Adrenal gland (tissue), 12 donors: ENCODE results near the gene RPL13. TPM values are rescaled to one million over a fixed set of nuclear protein-coding genes. Genes with fewer than 3 reads are reported as not detected.

Experiments used
- DNase-seq, 7 donors: peaks; one replicate each; pipeline ENCODE4 v3.0.0-alpha.2; 2019 to 2020
- H3K27ac ChIP-seq, 5 donors: fragments of 200-600 bp; sonication (generic) in 4 of 5; 1 replicate in 3 of 5; 2 replicates in 2 of 5; pipeline versions ENCODE4 v1.5.1 to v1.8.0; 2016 to 2020; ENCODE audit warnings: mild to moderate bottlenecking in 1 of 5
- H3K27me3 ChIP-seq: fragments of 200-600 bp; 2 replicates; pipeline ENCODE4 v1.8.0; 2021
- H3K36me3 ChIP-seq, 2 donors: fragments of 200-600 bp; replicated peaks in 1 of 2; 1 replicate in 1 of 2; 2 replicates in 1 of 2; pipeline versions ENCODE4 v1.5.1 to v1.8.0; 2018 to 2022
- H3K4me1 ChIP-seq, 2 donors: fragments of 200-600 bp; replicated peaks in 1 of 2; 1 replicate in 1 of 2; 2 replicates in 1 of 2; pipeline versions ENCODE4 v1.5.1 to v1.8.0; 2018 to 2021
- H3K4me3 ChIP-seq, 4 donors: fragments of 200-600 bp; sonication (generic) in 3 of 4; one replicate each; pipeline ENCODE4 v1.5.1; 2016 to 2018
- H3K9me3 ChIP-seq, 3 donors: fragments of 200-600 bp; sonication (generic) in 1 of 3; replicated peaks in 1 of 3; 1 replicate in 2 of 3; 2 replicates in 1 of 3; pipeline versions ENCODE4 v1.5.1 to v1.8.0; 2016 to 2021
- POLR2A ChIP-seq, 2 donors: fragments of 450-650 bp; IDR thresholded peaks; one replicate each; pipeline ENCODE4 v1.6.1; 2017; ENCODE audit warnings: antibody characterized with exemption in 2 of 2, mild to moderate bottlenecking in 2 of 2, moderate library complexity in 1 of 2
- WGBS, 4 donors: extraction: QIAGEN DNeasy Blood & Tissue Kit in 2 of 4; methylation state at CpG; one replicate each; pipeline versions ENCODE4 v1.1.5 to v1.1.7; 2013 to 2017; 5-methylcytosine and 5-hydroxymethylcytosine counted together
- intact Hi-C, 2 donors: fragments of 100-400 bp; cut with DNase I; formaldehyde crosslinking; loops; one replicate each; pipeline versions ENCODE4 v1.14.1 to v1.15.0; 2022 to 2023
- polyA plus RNA-seq, 3 donors: library from polyadenylated mRNA; stranded (reverse); fragments of 200-250 nt in 2 of 3; fragments of 350-450 nt in 1 of 3; fragmentation: Illumina TruSeq in 1 of 3; extraction: RNeasy Lipid Tissue Mini Kit (QIAGEN cat#74804) in 1 of 3; gene quantifications; one replicate each; pipeline ENCODE4 v1.2.3, GENCODE V29; 2013 to 2014
- total RNA-seq, 9 donors: library from RNA; depleted of rRNA in 4 of 9; stranded (reverse); fragments of >200 nt in 4 of 9; fragments of 120-200 nt in 1 of 9; fragmentation: NEBNext Ultra II Directional in 1 of 9; extraction: Animal tissue kit (Norgen Biotek cat#: 25700) in 1 of 9; gene quantifications; one replicate each; pipeline versions ENCODE4 v1.1.0 to v1.2.4, GENCODE V29; 2013 to 2023
- TF ChIP-seq, protein P1 (sequence below), 6 experiments: fragments of 450-650 bp in 4 of 6; fragments of 200-600 bp in 2 of 6; sonication (generic) in 1 of 6; IDR thresholded peaks; 1 replicate in 5 of 6; 2 replicates in 1 of 6; pipeline versions ENCODE4 v1.5.1 to v1.8.0; 2016 to 2021; ENCODE audit warnings: antibody characterized with exemption in 6 of 6, mild to moderate bottlenecking in 2 of 6, moderate library complexity in 1 of 6
- donor health status: healthy with polysubstance abuse.
- donor health status: Bipolar disorder and iron deficiency.
- donor health status: DM: yes; HTN: yes; CAD: no.
- donor health status: DM: no; HTN: no; CAD: no.
- donor health status: DM: no; HTN: no; CAD: no.
- donor health status: DM: yes; HTN: yes; CAD: no.

RPL13 gene
- total and polyA plus RNA-seq, 12 donors, result 893 to 12,881 (median 3,471) TPM

DNA sequence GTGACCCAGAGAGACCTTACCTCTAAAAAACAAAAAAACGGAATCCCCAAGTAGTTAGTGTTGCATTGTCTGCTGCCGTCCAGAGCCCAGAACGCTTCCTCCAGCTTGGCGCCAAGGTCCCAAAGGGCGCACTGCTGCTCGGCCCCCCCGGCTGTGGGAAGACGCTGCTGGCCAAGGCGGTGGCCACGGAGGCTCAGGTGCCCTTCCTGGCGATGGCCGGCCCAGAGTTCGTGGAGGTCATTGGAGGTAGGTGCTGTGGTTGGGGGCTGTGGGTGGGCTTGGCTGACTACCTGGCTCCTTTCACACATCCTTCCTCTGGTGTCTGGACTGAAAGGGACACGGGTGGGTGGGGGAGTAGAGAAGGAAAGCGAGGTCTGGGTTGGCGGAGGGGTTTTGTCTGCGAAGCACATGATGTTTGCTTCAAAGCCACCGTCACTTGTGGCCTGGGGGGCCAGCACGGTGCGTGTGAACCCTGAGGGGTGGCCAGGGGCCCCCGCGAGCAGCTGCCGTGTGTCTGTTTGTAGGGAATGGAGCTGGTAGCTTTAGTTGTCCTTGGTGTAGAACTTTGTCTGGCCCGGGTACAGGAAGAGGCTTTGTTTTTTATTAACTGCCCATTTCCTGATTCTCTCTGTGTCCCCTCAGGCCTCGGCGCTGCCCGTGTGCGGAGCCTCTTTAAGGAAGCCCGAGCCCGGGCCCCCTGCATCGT, 28.5 kb upstream of the RPL13 start:
- 80 to 89% (median 83%) methylated on average over 16 to 31 of the region's 31 CpGs for WGBS, 4 donors

DNA sequence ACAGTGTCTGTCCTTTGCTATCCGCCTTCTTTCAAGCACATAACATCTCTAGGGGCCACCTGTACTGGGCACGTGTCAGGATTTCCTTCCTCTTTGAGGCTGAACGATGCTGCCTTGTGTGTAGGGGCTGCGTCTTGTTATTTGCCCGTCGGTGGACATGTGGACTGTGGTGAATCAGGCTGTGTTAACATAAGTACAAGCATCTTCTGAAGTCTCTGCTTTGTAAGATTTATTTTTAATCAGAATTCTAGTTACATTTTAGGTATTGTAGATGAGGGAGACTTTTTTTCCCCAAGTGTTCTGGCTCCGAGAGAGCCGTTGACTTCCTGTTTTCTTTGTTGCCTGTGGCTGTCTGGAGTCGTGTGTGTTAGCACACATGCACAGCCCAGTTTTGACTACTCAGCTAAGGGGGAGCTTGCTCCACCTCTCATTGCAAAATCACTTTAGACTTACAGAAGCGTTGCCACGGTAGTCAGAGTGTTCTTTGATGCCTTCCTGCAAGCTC, 26.2 kb upstream of the RPL13 start:
- no peaks in the 10 kb centered on the region for H3K9me3 ChIP-seq
- 55 to 64% (median 62%) methylated on average over 9 to 11 of the region's 11 CpGs for WGBS, 4 donors
- no peak overlapping the region for H3K4me3 ChIP-seq
- H3K27me3 ChIP-seq, result no peaks in the 10 kb centered on the region
- H3K4me1 ChIP-seq, result no peaks in the 10 kb centered on the region
- H3K27ac ChIP-seq, result peak overlapping the region in 2 of 5 donors; percentile 44 to 59
- H3K36me3 ChIP-seq, result peaks cover 0 to 87% of the 10 kb centered on the region in 2 donors
- peak in 3 of 7 donors; percentile 24 to 49 (median 49) for DNase-seq
- no peak for TF ChIP-seq POLR2A (IDR thresholded peaks at IDR 0.05)
- TF ChIP-seq, protein P1, sequence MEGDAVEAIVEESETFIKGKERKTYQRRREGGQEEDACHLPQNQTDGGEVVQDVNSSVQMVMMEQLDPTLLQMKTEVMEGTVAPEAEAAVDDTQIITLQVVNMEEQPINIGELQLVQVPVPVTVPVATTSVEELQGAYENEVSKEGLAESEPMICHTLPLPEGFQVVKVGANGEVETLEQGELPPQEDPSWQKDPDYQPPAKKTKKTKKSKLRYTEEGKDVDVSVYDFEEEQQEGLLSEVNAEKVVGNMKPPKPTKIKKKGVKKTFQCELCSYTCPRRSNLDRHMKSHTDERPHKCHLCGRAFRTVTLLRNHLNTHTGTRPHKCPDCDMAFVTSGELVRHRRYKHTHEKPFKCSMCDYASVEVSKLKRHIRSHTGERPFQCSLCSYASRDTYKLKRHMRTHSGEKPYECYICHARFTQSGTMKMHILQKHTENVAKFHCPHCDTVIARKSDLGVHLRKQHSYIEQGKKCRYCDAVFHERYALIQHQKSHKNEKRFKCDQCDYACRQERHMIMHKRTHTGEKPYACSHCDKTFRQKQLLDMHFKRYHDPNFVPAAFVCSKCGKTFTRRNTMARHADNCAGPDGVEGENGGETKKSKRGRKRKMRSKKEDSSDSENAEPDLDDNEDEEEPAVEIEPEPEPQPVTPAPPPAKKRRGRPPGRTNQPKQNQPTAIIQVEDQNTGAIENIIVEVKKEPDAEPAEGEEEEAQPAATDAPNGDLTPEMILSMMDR (IDR thresholded peaks at IDR 0.05), result no peak
- intact Hi-C loops, result no loop called here

More for the DNA sequence above, 28.5 kb upstream of the RPL13 start:
- no peaks in the 10 kb centered on the region for H3K4me1 ChIP-seq
- H3K27me3 ChIP-seq, result no peaks in the 10 kb centered on the region
- TF ChIP-seq, protein P1 (IDR thresholded peaks at IDR 0.05), result no peak
- no peak for TF ChIP-seq POLR2A (IDR thresholded peaks at IDR 0.05)
- DNase-seq, result no peak
- H3K4me3 ChIP-seq, result no peak overlapping the region
- H3K9me3 ChIP-seq, result no peaks in the 10 kb centered on the region
- intact Hi-C loops, result no loop called here
- peaks cover 0 to 86% of the 10 kb centered on the region in 2 donors for H3K36me3 ChIP-seq
- H3K27ac ChIP-seq, result peak overlapping the region in 1 of 5 donors; percentile 69

DNA sequence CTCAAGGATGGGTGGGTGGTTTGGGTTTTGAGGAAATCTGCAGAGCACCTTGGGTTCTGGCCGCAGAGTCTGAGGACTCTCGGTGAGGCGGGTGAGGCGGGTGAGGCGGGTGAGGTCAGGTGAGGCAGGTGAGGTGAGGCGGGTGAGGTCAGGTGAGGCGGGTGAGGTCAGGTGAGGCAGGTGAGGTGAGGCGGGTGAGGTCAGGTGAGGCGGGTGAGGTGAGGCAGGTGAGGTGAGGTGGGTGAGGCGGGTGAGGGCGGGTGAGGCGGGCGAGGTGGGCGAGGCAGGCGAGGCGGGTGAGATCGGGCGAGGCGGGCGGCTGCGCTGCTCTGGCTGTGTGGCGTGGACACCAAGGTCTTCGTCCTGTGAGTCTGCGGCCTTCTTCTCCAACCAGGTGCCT, 24.1 kb upstream of the RPL13 start:
- 94 to 98% (median 97%) methylated on average over 6 to 24 of the region's 24 CpGs for WGBS, 4 donors
- intact Hi-C loops, result no loop called here
- Histone ChIP-seq H3K27me3 (no peaks in the 10 kb centered on the region), H3K27ac (peak overlapping the region in 1 of 5 donors; percentile 10), H3K36me3 (peaks cover 0 to 70% of the 10 kb centered on the region in 2 donors), H3K4me1 (no peaks in the 10 kb centered on the region), H3K4me3 (no peak overlapping the region), H3K9me3 (no peaks in the 10 kb centered on the region)
- no peak for TF ChIP-seq POLR2A (IDR thresholded peaks at IDR 0.05)
- TF ChIP-seq, protein P1 (IDR thresholded peaks at IDR 0.05), result no peak
- no peak for DNase-seq

DNA sequence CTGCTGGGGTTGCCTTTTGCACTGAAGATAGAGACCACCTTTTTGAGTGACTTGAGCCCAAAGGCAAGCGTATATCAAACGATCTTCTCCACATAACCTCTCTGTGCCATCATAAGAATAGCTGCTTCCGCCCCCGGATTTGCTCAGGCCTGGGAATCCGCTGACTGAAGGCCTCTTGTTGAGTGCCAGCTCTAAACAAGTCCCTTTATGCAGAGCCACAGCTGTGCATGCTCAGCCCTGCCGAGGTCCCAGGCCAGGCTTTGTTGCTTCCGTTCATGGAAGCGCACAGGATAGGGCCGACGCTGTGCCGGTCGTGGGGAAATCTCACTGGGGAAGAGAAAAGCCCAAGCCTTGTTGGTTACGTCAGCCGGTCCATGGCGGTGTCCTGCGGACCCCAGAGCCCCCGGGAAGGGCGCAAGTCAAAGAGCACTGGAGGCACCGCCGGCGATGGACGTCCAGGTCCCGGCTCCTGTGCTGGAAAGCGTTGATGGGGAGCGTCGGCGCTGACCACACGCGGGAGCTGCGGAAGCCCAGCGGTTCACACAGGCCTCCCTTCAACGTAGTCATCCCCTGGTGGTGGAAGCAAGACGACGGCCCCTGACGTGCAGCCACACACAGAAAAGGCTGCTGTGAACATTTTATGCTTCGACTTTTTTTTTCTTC, 23.5 kb upstream of the RPL13 start:
- no peak for DNase-seq
- no peak overlapping the region for H3K4me3 ChIP-seq
- peaks cover 0 to 69% of the 10 kb centered on the region in 2 donors for H3K36me3 ChIP-seq
- no peak for TF ChIP-seq POLR2A (IDR thresholded peaks at IDR 0.05)
- TF ChIP-seq, protein P1 (IDR thresholded peaks at IDR 0.05), result no peak
- peak overlapping the region in 1 of 5 donors; percentile 10 for H3K27ac ChIP-seq
- no peaks in the 10 kb centered on the region for H3K9me3 ChIP-seq
- H3K4me1 ChIP-seq, result no peaks in the 10 kb centered on the region
- intact Hi-C loops, result no loop called here
- 92 to 93% (median 92%) methylated on average over 23 to 36 of the region's 36 CpGs for WGBS, 4 donors
- H3K27me3 ChIP-seq, result no peaks in the 10 kb centered on the region
